ENCODE results near the gene SLC30A7.
"Not testable (repeated sequence)": the region's sequence is repeated elsewhere in the genome, so short reads cannot be mapped to it uniquely, and the experiment has no call there.

GRCh38 chr1:100855116-100855515 is 40.8 kb upstream of the SLC30A7 start:
- not testable (repeated sequence) for TF ChIP-seq PATZ1 (CRISPR knock-in tag; IDR thresholded peaks at IDR 0.05; ENCODE audit: borderline replicate concordance); ZFP3 (CRISPR knock-in tag; IDR thresholded peaks at IDR 0.05); BACH2 (CRISPR knock-in tag; IDR thresholded peaks at IDR 0.05; ENCODE audit: borderline replicate concordance); OSR1 (CRISPR knock-in tag; IDR thresholded peaks at IDR 0.05); POU6F1 (CRISPR knock-in tag; IDR thresholded peaks at IDR 0.05; ENCODE audit: borderline replicate concordance, low read depth); CREB5 (CRISPR knock-in tag; IDR thresholded peaks at IDR 0.05; ENCODE audit: low read depth); TCF4 (CRISPR knock-in tag; IDR thresholded peaks at IDR 0.05; ENCODE audit: borderline replicate concordance)
